Neural cell (in vitro differentiated cells): Measurements from ENCODE around the gene TAX1BP3. TPM values are rescaled to one million over a fixed set of nuclear protein-coding genes. Genes with fewer than 3 reads are reported as not detected.

ENCODE experiments used
- H2AFZ ChIP-seq: fragments of 200-600, 300-800 bp; sonication (generic), shearing (Covaris generic); 2 replicates; pipeline ENCODE4 v1.6.0; 2014; ENCODE audit warnings: low read depth, mild to moderate bottlenecking, antibody characterized with exemption, low read length, moderate library complexity
- H3F3A ChIP-seq: fragments of 200-600 bp; shearing (Covaris generic); 2 replicates; pipeline ENCODE4 v1.6.1; 2016; ENCODE audit warnings: mild to moderate bottlenecking, moderate library complexity, mixed read lengths, antibody characterized with exemption, low read length; ENCODE audit not compliant: insufficient read depth, poor library complexity, severe bottlenecking
- H3K27ac ChIP-seq: fragments of 200-600, 300-800 bp; sonication (generic), shearing (Covaris generic); 2 replicates; pipeline ENCODE4 v1.5.1; 2014; ENCODE audit warnings: mild to moderate bottlenecking, low read length, moderate library complexity
- H3K27me3 ChIP-seq: fragments of 300-800, 200-600 bp; sonication (generic), shearing (Covaris generic); 2 replicates; pipeline ENCODE4 v1.6.0; 2014; ENCODE audit warnings: mild to moderate bottlenecking, low read depth, low read length, moderate library complexity; ENCODE audit not compliant: insufficient read depth
- H3K36me3 ChIP-seq: fragments of 300-800, 200-600 bp; sonication (generic), shearing (Covaris generic); 2 replicates; pipeline ENCODE4 v1.5.1; 2014; ENCODE audit warnings: mild to moderate bottlenecking, antibody characterized with exemption, low read length, moderate library complexity; ENCODE audit not compliant: insufficient read depth
- H3K4me2 ChIP-seq: fragments of 300-800, 200-600 bp; sonication (generic), shearing (Covaris generic); 2 replicates; pipeline ENCODE4 v1.6.0; 2014; ENCODE audit warnings: mild to moderate bottlenecking, low read length
- H3K4me3 ChIP-seq: fragments of 300-800, 200-600 bp; sonication (generic), shearing (Covaris generic); 2 replicates; pipeline ENCODE4 v1.5.1; 2014; ENCODE audit warnings: mild to moderate bottlenecking, low read length, moderate library complexity
- H3K79me2 ChIP-seq: fragments of 200-600 bp; shearing (Covaris generic); replicated peaks from 2 replicates; pipeline ENCODE4 v1.6.0; 2014; ENCODE audit warnings: mild to moderate bottlenecking, low read length, moderate library complexity; ENCODE audit not compliant: insufficient read depth
- H3K9ac ChIP-seq: fragments of 300-800, 200-600 bp; sonication (generic), shearing (Covaris generic); 2 replicates; pipeline ENCODE4 v1.6.1; 2016; ENCODE audit warnings: mild to moderate bottlenecking, low read length, mixed read lengths
- H3K9me2 ChIP-seq: fragments of 200-600 bp; shearing (Covaris generic); 2 replicates; pipeline ENCODE4 v1.6.1; 2016; ENCODE audit warnings: mild to moderate bottlenecking, low read length, mixed read lengths; ENCODE audit not compliant: insufficient read depth
- H3K9me3 ChIP-seq: fragments of 200-600, 300-800 bp; sonication (generic), shearing (Covaris generic); 2 replicates; pipeline ENCODE4 v1.6.1; 2016; ENCODE audit warnings: mild to moderate bottlenecking, mixed run types, low read length, moderate library complexity, mixed read lengths
- H4K20me1 ChIP-seq: fragments of 200-600 bp; shearing (Covaris generic); 2 replicates; pipeline ENCODE4 v1.6.1; 2016; ENCODE audit warnings: mild to moderate bottlenecking, mixed run types; ENCODE audit not compliant: insufficient read depth
- CTCF ChIP-seq: fragments of 450-650 bp; IDR thresholded peaks from 2 replicates; pipeline ENCODE4 v1.5.1; 2014; ENCODE audit warnings: antibody characterized with exemption, mild to moderate bottlenecking, moderate library complexity; ENCODE audit not compliant: poor library complexity, severe bottlenecking
- EP300 ChIP-seq: fragments of 450-650 bp; conservative IDR thresholded peaks from 2 replicates; pipeline ENCODE4 v1.6.1; 2014; ENCODE audit warnings: antibody characterized with exemption, mild to moderate bottlenecking, moderate library complexity; ENCODE audit not compliant: poor library complexity, severe bottlenecking
- EZH2 ChIP-seq: fragments of 200-600, 300-800 bp; shearing (Covaris generic), sonication (generic); IDR thresholded peaks from 2 replicates; pipeline ENCODE4 v1.6.1; 2014; ENCODE audit warnings: antibody characterized with exemption, low read length, borderline replicate concordance, mild to moderate bottlenecking; ENCODE audit not compliant: insufficient read depth, poor library complexity, severe bottlenecking
- MXI1 ChIP-seq: fragments of 450-650 bp; conservative IDR thresholded peaks from 2 replicates; pipeline ENCODE4 v1.6.1; 2014; ENCODE audit warnings: antibody characterized with exemption, mild to moderate bottlenecking; ENCODE audit not compliant: poor library complexity, severe bottlenecking
- POLR2AphosphoS5 ChIP-seq: IDR thresholded peaks from 2 replicates; pipeline ENCODE4 v1.6.1; 2012
- RAD21 ChIP-seq: fragments of 450-650 bp; conservative IDR thresholded peaks from 2 replicates; pipeline ENCODE4 v1.6.1; 2014; ENCODE audit warnings: antibody characterized with exemption, mild to moderate bottlenecking, moderate library complexity
- REST ChIP-seq: IDR thresholded peaks from 2 replicates; pipeline ENCODE4 v1.6.1; 2012; ENCODE audit warnings: borderline replicate concordance
- SMC3 ChIP-seq: fragments of 450-650 bp; conservative IDR thresholded peaks from 2 replicates; pipeline ENCODE4 v1.6.1; 2014; ENCODE audit warnings: antibody characterized with exemption, mild to moderate bottlenecking, moderate library complexity; ENCODE audit not compliant: poor library complexity
- TAF1 ChIP-seq: IDR thresholded peaks from 2 replicates; pipeline ENCODE4 v1.6.1; 2012; ENCODE audit warnings: low read depth
- polyA plus RNA-seq: library from polyadenylated mRNA; depleted of rRNA; stranded (reverse); fragments of >200 nt; gene quantifications from 2 replicates; pipeline ENCODE4 v1.2.3, GENCODE V29; 2014

TAX1BP3 gene
- polyA plus RNA-seq, 1 donor from 2014 or later, result 79.2 TPM

DNA sequence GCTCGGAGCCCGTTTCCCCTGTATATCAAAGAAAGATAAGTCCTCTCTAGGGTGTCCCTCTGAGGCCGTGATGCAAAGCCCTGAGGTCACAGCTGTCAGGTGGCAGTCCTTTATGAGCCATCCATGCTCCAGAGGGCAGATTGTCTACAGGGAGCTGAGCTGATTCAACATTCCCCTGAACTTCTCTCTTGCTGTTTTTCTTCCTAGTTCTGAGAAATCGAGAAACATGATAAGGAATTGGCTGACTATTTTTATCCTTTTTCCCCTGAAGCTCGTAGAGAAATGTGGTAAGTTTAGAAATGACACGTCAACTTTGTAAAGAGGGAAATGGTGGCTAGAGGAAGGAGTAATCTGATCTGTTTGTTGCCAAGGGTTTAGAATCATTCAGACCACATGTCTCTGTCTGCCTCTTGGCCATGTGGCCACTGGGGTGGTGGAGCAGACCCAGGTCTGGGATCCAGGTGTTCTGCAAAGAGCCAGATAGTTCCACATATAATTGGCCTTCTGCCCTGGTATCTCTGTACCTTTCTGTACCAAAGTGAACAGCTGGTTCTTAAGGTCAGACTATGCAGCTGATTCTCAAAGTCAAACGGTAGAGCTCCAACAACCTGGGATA, 28.3 kb downstream of the TAX1BP3 start:
- no peak overlapping the region for H3K9ac ChIP-seq
- no peak for TF ChIP-seq POLR2AphosphoS5
- TF ChIP-seq SMC3, result no peak
- TF ChIP-seq CTCF, result no peak
- TF ChIP-seq TAF1, result no peak
- TF ChIP-seq RAD21, result no peak
- H3K4me2 ChIP-seq, result no peak overlapping the region
- no peak overlapping the region for H2AFZ ChIP-seq
- H3K4me3 ChIP-seq, result no peak overlapping the region
- no peak overlapping the region for H3K27ac ChIP-seq
- H3K27me3 ChIP-seq, result no peaks in the 10 kb centered on the region
- peaks cover 5% of the 10 kb centered on the region for H3K79me2 ChIP-seq
- no peaks in the 10 kb centered on the region for H3K9me2 ChIP-seq
- H3K36me3 ChIP-seq, result no peaks in the 10 kb centered on the region
- H3F3A ChIP-seq, result no peaks in the 10 kb centered on the region
- no peaks in the 10 kb centered on the region for H3K9me3 ChIP-seq
- no peaks in the 10 kb centered on the region for H4K20me1 ChIP-seq

DNA sequence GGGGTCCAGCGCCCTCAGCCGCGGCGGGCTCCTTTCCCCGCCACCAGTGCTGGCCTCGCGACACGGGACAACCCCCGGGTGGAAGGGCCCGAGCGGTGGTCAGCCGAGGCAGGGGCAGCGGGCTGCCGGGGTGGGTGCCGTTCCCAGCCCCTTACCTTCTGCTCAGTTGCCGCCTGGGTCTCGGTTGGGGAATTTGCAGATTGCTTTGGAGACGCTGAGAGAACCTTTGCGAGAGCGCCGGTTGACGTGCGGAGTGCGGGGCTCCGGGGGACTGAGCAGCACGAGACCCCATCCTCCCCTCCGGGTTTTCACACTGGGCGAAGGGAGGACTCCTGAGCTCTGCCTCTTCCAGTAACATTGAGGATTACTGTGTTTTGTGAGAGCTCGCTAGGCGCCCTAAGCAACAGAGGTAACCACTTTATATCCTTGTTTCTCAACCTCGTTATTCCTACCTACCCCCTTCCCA, 31.4 kb downstream of the TAX1BP3 start:
- Histone ChIP-seq H2AFZ (peak overlapping the region; percentile 88), H3K27me3 (no peaks in the 10 kb centered on the region), H3K79me2 (peaks cover 11% of the 10 kb centered on the region), H3K9me2 (no peaks in the 10 kb centered on the region), H4K20me1 (no peaks in the 10 kb centered on the region), H3K27ac (peak overlapping the region; percentile 96), H3F3A (no peaks in the 10 kb centered on the region), H3K9me3 (no peaks in the 10 kb centered on the region), H3K36me3 (no peaks in the 10 kb centered on the region), H3K4me3 (peak overlapping the region; percentile 100), H3K9ac (peak overlapping the region; percentile 92), H3K4me2 (peak overlapping the region; percentile 84)
- TF ChIP-seq REST (no peak), TAF1 (no peak), MXI1 (no peak), EP300 (no peak), CTCF (no peak), POLR2AphosphoS5 (no peak), SMC3 (no peak), EZH2 (no peak), RAD21 (no peak)
